A673 (cell line): Measurements from ENCODE around the gene AJM1. TPM values are rescaled to one million over a fixed set of nuclear protein-coding genes. Genes with fewer than 3 reads are reported as not detected.

Experiments used
- BruUV-seq: library from RNA; stranded (reverse); fragments of 400-500 nt; replicated peaks from 2 replicates; lab custom pipeline; 2021; lab: Mats Ljungman, UMichigan
- CTCF ChIA-PET: fragments of 300-600 bp; sonication (Branson Sonifier 250); formaldehyde crosslinking; loops from one replicate; lab custom pipeline; 2022; ENCODE audit warnings: antibody characterized with exemption; lab: Charles Lee
- POLR2A ChIA-PET: fragments of 300-600 bp; sonication (Branson Sonifier 250); formaldehyde crosslinking; loops from one replicate; lab custom pipeline; 2022; ENCODE audit warnings: antibody characterized with exemption; ENCODE audit not compliant: low non-redundant PET; lab: Charles Lee
- DNase-seq: peaks from one replicate; pipeline ENCODE4 v3.0.0-alpha.2; 2015; ENCODE audit warnings: low spot score
- H3K27ac ChIP-seq: fragments of 200-600 bp; sonication (generic); 2 replicates; pipeline ENCODE4 v1.5.1; 2016; ENCODE audit warnings: mixed run types, low read depth, mild to moderate bottlenecking, mixed read lengths, antibody characterized with exemption, low read length; ENCODE audit not compliant: poor library complexity, severe bottlenecking
- H3K27me3 ChIP-seq: fragments of 200-600 bp; sonication (generic); replicated peaks from 2 replicates; pipeline ENCODE4 v1.6.1; 2017; ENCODE audit warnings: mixed run types, low read depth, mild to moderate bottlenecking, mixed read lengths, antibody characterized with exemption, low read length; ENCODE audit not compliant: insufficient read depth, poor library complexity
- H3K36me3 ChIP-seq: fragments of 200-600 bp; sonication (generic); 2 replicates; pipeline ENCODE4 v1.6.1; 2016; ENCODE audit warnings: mixed run types, mild to moderate bottlenecking, mixed read lengths, antibody characterized with exemption, low read length; ENCODE audit not compliant: insufficient read depth, poor library complexity, severe bottlenecking
- H3K4me1 ChIP-seq: fragments of 200-600 bp; sonication (generic); 2 replicates; pipeline ENCODE4 v1.6.1; 2017; ENCODE audit warnings: mixed run types, mild to moderate bottlenecking, mixed read lengths, antibody characterized with exemption, low read length; ENCODE audit not compliant: insufficient read depth, poor library complexity, severe bottlenecking
- H3K4me3 ChIP-seq: fragments of 200-600 bp; sonication (generic); 2 replicates; pipeline ENCODE4 v1.5.1; 2016; ENCODE audit warnings: low read depth, mixed run types, mild to moderate bottlenecking, mixed read lengths, low read length; ENCODE audit not compliant: poor library complexity, severe bottlenecking
- H3K9me3 ChIP-seq: fragments of 200-600 bp; sonication (generic); 2 replicates; pipeline ENCODE4 v1.6.1; 2016; ENCODE audit warnings: mixed run types, low read depth, mild to moderate bottlenecking, mixed read lengths, antibody characterized with exemption, low read length; ENCODE audit not compliant: poor library complexity, severe bottlenecking
- CTCF ChIP-seq: fragments of 300-800, 200-600 bp; sonication (generic); conservative IDR thresholded peaks from 2 replicates; pipeline ENCODE4 v1.5.1; 2017; ENCODE audit warnings: low read depth, mild to moderate bottlenecking, antibody characterized with exemption, low read length, moderate library complexity, mixed read lengths
- EZH2 ChIP-seq: fragments of 200-600 bp; sonication (generic); IDR thresholded peaks from 2 replicates; pipeline ENCODE4 v1.6.1; 2017; ENCODE audit warnings: borderline replicate concordance, low read depth, mild to moderate bottlenecking, mixed read lengths, antibody characterized with exemption, low read length; ENCODE audit not compliant: poor library complexity, severe bottlenecking
- intact Hi-C: fragments of 100-400 bp; cut with micrococcal nuclease; formaldehyde crosslinking; loops from one replicate; pipeline ENCODE4 v1.10.0; 2022; ENCODE audit not compliant: unreplicated experiment
- total RNA-seq: library from RNA; stranded (reverse); gene quantifications from 2 replicates; pipeline ENCODE4 v1.2.3, GENCODE V29; 2021

The AJM1 gene
- total RNA-seq, 1 experiment from 2014 or later: 2.0 TPM

DNA sequence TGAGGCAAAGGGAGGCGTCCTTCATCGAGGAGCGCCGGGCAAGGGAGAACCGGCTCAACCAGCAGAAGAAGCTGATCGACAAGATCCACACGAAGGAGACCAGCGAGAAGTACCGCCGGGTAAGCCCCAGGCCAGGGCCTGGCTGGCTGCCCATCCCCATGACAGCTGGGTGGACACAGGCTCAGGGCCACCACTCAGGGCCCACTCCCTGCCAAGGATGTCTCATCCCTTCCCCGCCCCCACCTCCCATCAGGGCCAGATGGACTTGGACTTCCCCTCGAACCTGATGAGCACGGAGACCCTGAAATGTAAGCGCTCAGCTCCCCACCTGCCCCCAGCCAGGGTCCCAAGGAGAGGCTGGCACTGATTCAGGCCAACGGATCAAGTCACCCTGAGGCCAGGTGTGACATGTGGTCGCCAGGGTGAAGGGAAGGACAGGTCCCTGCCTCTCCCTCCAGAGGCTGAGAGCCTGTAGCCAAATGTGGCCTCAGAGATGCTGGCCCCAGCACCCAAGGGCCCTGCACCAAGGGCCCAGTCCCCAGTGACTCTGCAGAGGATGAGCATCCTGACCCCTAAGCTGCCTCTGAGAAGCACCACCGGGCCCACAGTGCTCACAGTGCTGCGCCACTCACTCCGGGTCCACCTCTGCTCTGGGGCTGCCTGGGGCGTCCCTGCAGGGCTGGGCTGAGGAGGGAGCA, 37.6 kb upstream of the AJM1 start:
- CTCF ChIA-PET: no interaction called here
- intact Hi-C loops: loop anchor here (5.0 kb wide), 1 partner anchor 38 kb away; the partner anchor contains the start of gene AJM1
- H3K36me3 ChIP-seq: peaks cover 2% of the 10 kb centered on the region
- H3K27me3 ChIP-seq: no peaks in the 10 kb centered on the region
- BruUV-seq: no TSS peak
- no peak for DNase-seq
- POLR2A ChIA-PET: no interaction called here
- H3K27ac ChIP-seq: no peak overlapping the region
- TF ChIP-seq CTCF: no peak
- no peak for TF ChIP-seq EZH2
- no peaks in the 10 kb centered on the region for H3K9me3 ChIP-seq
- peaks cover 28% of the 10 kb centered on the region for H3K4me1 ChIP-seq
- H3K4me3 ChIP-seq: no peak overlapping the region

DNA sequence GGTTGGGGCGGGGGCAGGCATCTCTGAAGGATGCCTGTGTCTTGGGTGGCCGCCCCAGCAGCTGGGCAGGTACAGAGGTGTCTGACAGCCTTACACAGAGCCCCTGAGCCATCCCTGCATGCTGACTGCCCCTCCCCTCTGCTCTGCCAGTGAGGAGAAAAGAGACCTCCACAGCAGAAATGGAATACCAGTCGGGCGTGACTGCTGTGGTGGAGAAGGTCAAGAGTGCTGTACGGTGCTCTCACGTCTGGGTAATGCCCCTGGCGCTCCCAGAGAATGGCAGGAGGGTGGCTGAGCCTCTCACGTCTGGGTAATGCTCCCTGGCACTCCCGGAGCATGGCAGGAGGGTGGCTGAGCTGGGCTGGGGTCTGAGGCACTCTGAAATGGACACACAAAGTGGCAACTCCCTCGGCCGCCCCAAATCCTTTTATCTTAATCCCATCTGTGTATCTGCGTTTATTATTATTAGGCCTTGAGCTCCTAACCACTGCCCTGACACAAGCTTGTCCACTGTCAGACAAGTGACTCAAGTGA, 37.0 kb upstream of the AJM1 start:
- no peak for DNase-seq
- TF ChIP-seq EZH2 (no peak), CTCF (no peak)
- ChIA-PET POLR2A (no interaction called here), CTCF (no interaction called here)
- BruUV-seq: no TSS peak
- intact Hi-C loops: no loop called here
- Histone ChIP-seq H3K4me1 (peaks cover 31% of the 10 kb centered on the region), H3K27ac (no peak overlapping the region), H3K9me3 (no peaks in the 10 kb centered on the region), H3K4me3 (no peak overlapping the region), H3K27me3 (no peaks in the 10 kb centered on the region), H3K36me3 (peaks cover 7% of the 10 kb centered on the region)

GRCh38 chr9:136806067-136806466, 36.2 kb upstream of the AJM1 start:
- Histone ChIP-seq H3K9me3 (no peaks in the 10 kb centered on the region), H3K27me3 (no peaks in the 10 kb centered on the region), H3K36me3 (peaks cover 10% of the 10 kb centered on the region), H3K4me1 (peaks cover 29% of the 10 kb centered on the region), H3K4me3 (no peak overlapping the region), H3K27ac (no peak overlapping the region)
- intact Hi-C loops: no loop called here
- TF ChIP-seq EZH2: no peak
- no peak for TF ChIP-seq CTCF
- ChIA-PET CTCF (no interaction called here), POLR2A (no interaction called here)
- BruUV-seq: no TSS peak
- DNase-seq: no peak
